ENCODE data around the gene NSG1.
"Not testable (repeated sequence)": the region's sequence is repeated elsewhere in the genome, so short reads cannot be mapped to it uniquely, and the experiment has no call there.

Gene NSG1

GRCh38 chr4:4437798-4438470 lies 51.0 kb downstream of the NSG1 start:
- DNase-seq: no peak

GRCh38 chr4:4438891-4439290 lies 52.0 kb downstream of the NSG1 start:
- no peak for DNase-seq

- no peak for DNase-seq
These were observed 52.9 kb downstream of the NSG1 start for GRCh38 chr4:4439782-4440181.

- no peak for DNase-seq
These were observed 53.6 kb downstream of the NSG1 start for GRCh38 chr4:4440333-4441061.

GRCh38 chr4:4443821-4444220 lies 56.9 kb downstream of the NSG1 start:
- no peak for DNase-seq

- DNase-seq: no peak
These were observed 59.5 kb downstream of the NSG1 start for GRCh38 chr4:4446434-4446833.

- no peak for DNase-seq
These were observed 68.4 kb downstream of the NSG1 start for GRCh38 chr4:4455210-4455865.

- no peak for DNase-seq
These were observed 69.4 kb downstream of the NSG1 start for GRCh38 chr4:4456351-4456750.

GRCh38 chr4:4456816-4457578 lies 70.1 kb downstream of the NSG1 start:
- DNase-seq: no peak

- DNase-seq: no peak
These were observed 71.1 kb downstream of the NSG1 start for GRCh38 chr4:4457803-4458553.

- DNase-seq: no peak
These were observed 72.3 kb downstream of the NSG1 start for GRCh38 chr4:4459181-4459580.

- no peak for DNase-seq
These were observed 73.9 kb downstream of the NSG1 start for GRCh38 chr4:4460759-4461158.

GRCh38 chr4:4461178-4461577 lies 74.3 kb downstream of the NSG1 start:
- no peak for DNase-seq

GRCh38 chr4:4461850-4462249 lies 74.9 kb downstream of the NSG1 start:
- no peak for DNase-seq

- DNase-seq: no peak
These were observed 76.1 kb downstream of the NSG1 start for GRCh38 chr4:4462970-4463369.

GRCh38 chr4:4465238-4465637 lies 78.3 kb downstream of the NSG1 start:
- DNase-seq: not testable (repeated sequence)

All from amniotic stem cell (primary cell).